DND-41 (cell line): ENCODE measurements around the gene RPH3AL.

Source experiments
- ATAC-seq: fragments of 200-7000 bp; cut with Tn5 transposase; 3 replicates; pipeline ENCODE4 v1.9.1; 2021; ENCODE audit warnings: low read depth; ENCODE audit not compliant: insufficient read depth
- DNase-seq: peaks from one replicate; pipeline ENCODE4 v3.0.0-alpha.2; 2020
- H2AFZ ChIP-seq: 2 replicates; pipeline ENCODE4 v1.6.0; 2012; ENCODE audit warnings: low read depth, low read length
- H3K27ac ChIP-seq: 2 replicates; pipeline ENCODE4 v1.5.1; 2012; ENCODE audit warnings: low read length, inconsistent platforms
- H3K27me3 ChIP-seq: fragments of 200-600 bp; sonication (generic); 2 replicates; pipeline ENCODE4 v1.6.0; 2012; ENCODE audit warnings: low read length, mild to moderate bottlenecking, inconsistent platforms; ENCODE audit not compliant: insufficient read depth, poor library complexity
- H3K36me3 ChIP-seq: 2 replicates; pipeline ENCODE4 v1.5.1; 2012; ENCODE audit warnings: low read length, inconsistent platforms; ENCODE audit not compliant: insufficient read depth
- H3K4me1 ChIP-seq: 2 replicates; pipeline ENCODE4 v1.5.1; 2012; ENCODE audit warnings: mild to moderate bottlenecking, low read length; ENCODE audit not compliant: insufficient read depth
- H3K4me2 ChIP-seq: 2 replicates; pipeline ENCODE4 v1.6.0; 2012; ENCODE audit warnings: mild to moderate bottlenecking, moderate library complexity, low read length, inconsistent platforms; ENCODE audit not compliant: insufficient read depth
- H3K4me3 ChIP-seq, 2 experiments: fragments of 200-600 bp in 1 of 2; shearing (Covaris generic) in 1 of 2; 2 replicates each; pipeline ENCODE4 v1.5.1; 2012 to 2016; ENCODE audit warnings: inconsistent platforms in 2 of 2, low read length in 2 of 2, mild to moderate bottlenecking in 2 of 2, low read depth in 1 of 2, moderate library complexity in 1 of 2
- H3K79me2 ChIP-seq: 2 replicates; pipeline ENCODE4 v1.6.0; 2012; ENCODE audit warnings: low read length, inconsistent platforms; ENCODE audit not compliant: insufficient read depth
- H3K9ac ChIP-seq: 2 replicates; pipeline ENCODE4 v1.6.0; 2012; ENCODE audit warnings: low read depth, mild to moderate bottlenecking, inconsistent platforms, low read length, moderate library complexity
- H3K9me3 ChIP-seq: 2 replicates; pipeline ENCODE4 v1.5.1; 2012; ENCODE audit warnings: low read length, moderate library complexity, mild to moderate bottlenecking, inconsistent platforms; ENCODE audit not compliant: insufficient read depth, severe bottlenecking
- H4K20me1 ChIP-seq: 2 replicates; pipeline ENCODE4 v1.6.0; 2012; ENCODE audit warnings: low read length; ENCODE audit not compliant: insufficient read depth
- EZH2 ChIP-seq: IDR thresholded peaks from 3 replicates; pipeline ENCODE4 v1.6.1; 2012; ENCODE audit warnings: borderline replicate concordance, low read depth, mild to moderate bottlenecking, moderate library complexity, low read length, inconsistent platforms; ENCODE audit not compliant: severe bottlenecking
- TF ChIP-seq, protein P1 (sequence below): IDR thresholded peaks from 2 replicates; pipeline ENCODE4 v1.5.1; 2012; ENCODE audit warnings: borderline replicate concordance, low read length, moderate library complexity, mild to moderate bottlenecking; ENCODE audit not compliant: poor library complexity, severe bottlenecking; ENCODE audit errors: extremely low read depth

RPH3AL gene

DNA sequence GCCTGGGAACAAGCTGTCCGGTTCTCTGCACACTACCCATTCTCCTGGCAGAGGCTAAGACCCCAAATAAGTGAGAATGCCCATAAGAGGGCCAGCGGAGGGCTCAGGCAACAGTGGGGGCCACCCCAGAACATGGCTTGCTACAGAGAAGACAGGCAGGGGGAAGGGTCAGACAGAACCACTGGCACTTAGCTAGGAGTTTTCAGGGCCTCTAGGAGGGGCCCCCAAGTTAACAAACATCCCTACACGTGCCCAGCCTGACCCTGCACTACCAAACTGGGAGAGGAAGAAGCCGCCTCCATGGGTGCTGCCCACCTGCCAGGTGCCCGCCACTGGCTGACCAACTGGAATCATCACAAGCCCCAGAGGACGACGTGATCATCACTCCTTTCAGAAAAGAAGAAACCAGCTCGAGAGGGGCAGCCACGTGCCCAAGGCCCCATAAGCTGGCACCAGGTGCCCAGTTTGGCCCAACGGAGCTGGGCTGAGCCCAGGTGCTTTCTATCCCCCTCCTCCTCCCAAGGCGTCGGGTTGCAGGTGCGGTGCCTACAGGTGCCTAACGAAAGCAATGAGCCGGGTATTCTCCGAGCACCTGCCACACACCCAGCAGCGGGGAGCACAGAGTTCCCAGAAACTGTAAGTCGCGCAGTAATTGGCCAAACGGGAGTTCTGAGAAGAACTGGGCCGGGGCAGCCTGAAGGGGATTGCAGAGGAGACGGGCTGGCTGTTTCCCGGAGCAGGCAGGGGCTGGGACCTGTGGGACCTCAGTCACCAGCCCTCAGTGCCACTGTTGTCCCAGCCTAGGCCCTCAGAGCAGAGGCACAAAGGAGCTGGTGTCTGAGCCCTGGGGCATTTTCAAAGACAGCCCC is 13.2 kb downstream of the RPH3AL start:
- DNase-seq = no peak
- Histone ChIP-seq H3K27ac (no peak overlapping the region), H3K27me3 (peaks cover 28% of the 10 kb centered on the region), H3K4me3 (no peak overlapping the region), H3K4me2 (no peak overlapping the region), H3K4me1 (no peaks in the 10 kb centered on the region), H4K20me1 (peaks cover 12% of the 10 kb centered on the region; the same call in 1 of the 2 replicates), H3K36me3 (no peaks in the 10 kb centered on the region), H3K9me3 (no peaks in the 10 kb centered on the region), H3K79me2 (no peaks in the 10 kb centered on the region), H2AFZ (no peak overlapping the region), H3K9ac (no peak overlapping the region)
- TF ChIP-seq, protein P1, sequence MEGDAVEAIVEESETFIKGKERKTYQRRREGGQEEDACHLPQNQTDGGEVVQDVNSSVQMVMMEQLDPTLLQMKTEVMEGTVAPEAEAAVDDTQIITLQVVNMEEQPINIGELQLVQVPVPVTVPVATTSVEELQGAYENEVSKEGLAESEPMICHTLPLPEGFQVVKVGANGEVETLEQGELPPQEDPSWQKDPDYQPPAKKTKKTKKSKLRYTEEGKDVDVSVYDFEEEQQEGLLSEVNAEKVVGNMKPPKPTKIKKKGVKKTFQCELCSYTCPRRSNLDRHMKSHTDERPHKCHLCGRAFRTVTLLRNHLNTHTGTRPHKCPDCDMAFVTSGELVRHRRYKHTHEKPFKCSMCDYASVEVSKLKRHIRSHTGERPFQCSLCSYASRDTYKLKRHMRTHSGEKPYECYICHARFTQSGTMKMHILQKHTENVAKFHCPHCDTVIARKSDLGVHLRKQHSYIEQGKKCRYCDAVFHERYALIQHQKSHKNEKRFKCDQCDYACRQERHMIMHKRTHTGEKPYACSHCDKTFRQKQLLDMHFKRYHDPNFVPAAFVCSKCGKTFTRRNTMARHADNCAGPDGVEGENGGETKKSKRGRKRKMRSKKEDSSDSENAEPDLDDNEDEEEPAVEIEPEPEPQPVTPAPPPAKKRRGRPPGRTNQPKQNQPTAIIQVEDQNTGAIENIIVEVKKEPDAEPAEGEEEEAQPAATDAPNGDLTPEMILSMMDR = no peak
- ATAC-seq = no peak

DNA sequence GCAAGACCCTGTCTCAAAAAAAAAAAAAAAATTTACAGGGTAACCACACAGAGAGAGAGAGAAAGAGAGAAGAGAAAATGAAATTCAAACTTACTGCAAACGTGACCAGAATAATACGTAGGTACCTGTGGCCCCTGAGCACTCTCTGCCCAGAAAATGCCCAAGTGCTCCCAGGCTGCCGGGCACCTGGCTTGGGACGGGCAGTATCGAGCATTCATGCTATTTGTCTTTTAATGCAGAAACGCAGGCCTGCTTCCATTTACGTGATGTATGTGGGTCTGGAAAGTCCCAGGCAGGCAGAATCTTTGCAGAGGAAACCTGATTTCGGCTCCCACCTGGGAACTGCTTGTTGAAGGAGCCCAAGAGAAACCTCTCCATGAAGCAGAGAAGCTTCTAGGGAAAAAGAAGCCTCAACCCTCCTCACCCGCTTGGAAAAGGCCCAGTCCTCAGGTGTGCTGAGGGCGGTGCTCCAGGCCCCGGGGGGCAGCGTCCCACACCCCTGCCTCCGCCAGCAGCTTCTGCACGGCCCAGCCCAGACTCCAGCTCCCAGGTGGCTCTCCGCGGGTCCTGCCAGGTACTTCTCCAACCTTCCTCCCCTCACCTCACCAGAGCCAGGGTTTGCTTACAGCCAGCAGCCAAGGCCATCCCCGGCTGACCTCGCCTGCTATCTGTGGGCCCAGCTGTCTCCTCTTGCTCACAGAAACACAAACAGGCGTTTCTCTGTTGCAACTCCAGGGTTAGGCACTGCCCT is 14.0 kb downstream of the RPH3AL start:
- no peak overlapping the region for H3K4me2 ChIP-seq

DNA sequence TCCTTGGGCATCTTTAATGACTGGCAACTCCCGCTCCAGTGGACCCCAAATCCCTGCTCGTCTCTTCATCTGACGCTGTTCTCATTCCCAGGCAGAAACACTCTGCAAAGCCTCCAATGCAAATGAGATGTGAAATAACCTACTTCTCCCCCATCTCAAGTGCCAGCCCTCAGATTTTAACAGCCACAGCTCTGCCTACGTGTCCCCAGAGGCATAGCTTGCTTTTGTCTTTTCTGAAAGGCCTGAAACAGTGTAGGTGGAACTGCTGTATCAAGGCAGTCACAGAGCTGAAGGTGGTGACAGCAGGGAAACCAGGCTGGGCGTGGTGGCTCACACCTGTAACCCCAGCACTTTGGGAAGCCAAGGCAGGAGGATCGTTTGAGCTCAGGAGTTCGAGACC is 14.7 kb downstream of the RPH3AL start:
- Histone ChIP-seq H3K9ac (no peak overlapping the region), H3K4me2 (no peak overlapping the region), H3K27me3 (peaks cover 28% of the 10 kb centered on the region), H4K20me1 (peaks cover 12% of the 10 kb centered on the region), H3K4me1 (no peaks in the 10 kb centered on the region), H3K79me2 (no peaks in the 10 kb centered on the region), H3K4me3 (no peak overlapping the region), H2AFZ (no peak overlapping the region), H3K36me3 (no peaks in the 10 kb centered on the region), H3K9me3 (no peaks in the 10 kb centered on the region), H3K27ac (no peak overlapping the region)
- ATAC-seq (no peak), DNase-seq (no peak)
- TF ChIP-seq, protein P1 = no peak
- no peak for TF ChIP-seq EZH2

More for the DNA sequence above, 14.0 kb downstream of the RPH3AL start:
- no peak for ATAC-seq
- no peak overlapping the region for H3K9ac ChIP-seq
- no peaks in the 10 kb centered on the region for H3K4me1 ChIP-seq
- TF ChIP-seq EZH2 = no peak
- TF ChIP-seq, protein P1 = no peak
- no peaks in the 10 kb centered on the region for H3K79me2 ChIP-seq
- no peaks in the 10 kb centered on the region for H3K36me3 ChIP-seq
- H3K27ac ChIP-seq = no peak overlapping the region
- H3K4me3 ChIP-seq = no peak overlapping the region
- H3K9me3 ChIP-seq = no peaks in the 10 kb centered on the region
- peaks cover 12% of the 10 kb centered on the region for H4K20me1 ChIP-seq
- H2AFZ ChIP-seq = no peak overlapping the region
- peaks cover 31% of the 10 kb centered on the region for H3K27me3 ChIP-seq
- no peak for DNase-seq
